RCC 7860 (cell line): ENCODE data around the gene PIK3R6.
A peak's percentile ranks its signal among the peaks of the same experiment; 100 is the strongest.

ENCODE experiments used
- DNase-seq: peaks from one replicate; pipeline ENCODE4 v3.0.0-alpha.2; 2015; ENCODE audit warnings: low spot score
- FAIRE-seq: peaks from 2 replicates; lab custom pipeline; 2012; peaks lifted over from hg19 to GRCh38; lab: Jason Lieb, UNC

Gene PIK3R6

DNA sequence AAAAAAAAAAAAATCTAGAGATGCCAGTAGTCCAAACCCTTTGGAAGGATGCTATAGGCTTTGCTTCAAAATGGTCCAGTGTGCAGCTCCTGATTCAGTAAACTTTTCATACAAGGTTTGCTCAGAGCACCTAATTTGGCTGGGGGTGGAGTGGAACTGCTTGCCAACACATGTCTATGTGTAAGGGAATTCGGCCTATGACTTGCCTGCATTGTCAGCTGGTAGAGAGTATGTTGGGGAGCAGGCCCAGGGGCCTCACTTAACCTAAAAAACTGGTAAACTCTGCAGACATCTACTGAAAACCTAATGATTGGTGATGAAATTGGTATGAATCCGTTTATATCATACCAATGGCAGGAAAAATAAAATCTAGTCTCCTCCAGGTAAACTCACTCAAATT lies 66.8 kb downstream of the PIK3R6 start:
- FAIRE-seq (no peak), DNase-seq (no peak)

DNA sequence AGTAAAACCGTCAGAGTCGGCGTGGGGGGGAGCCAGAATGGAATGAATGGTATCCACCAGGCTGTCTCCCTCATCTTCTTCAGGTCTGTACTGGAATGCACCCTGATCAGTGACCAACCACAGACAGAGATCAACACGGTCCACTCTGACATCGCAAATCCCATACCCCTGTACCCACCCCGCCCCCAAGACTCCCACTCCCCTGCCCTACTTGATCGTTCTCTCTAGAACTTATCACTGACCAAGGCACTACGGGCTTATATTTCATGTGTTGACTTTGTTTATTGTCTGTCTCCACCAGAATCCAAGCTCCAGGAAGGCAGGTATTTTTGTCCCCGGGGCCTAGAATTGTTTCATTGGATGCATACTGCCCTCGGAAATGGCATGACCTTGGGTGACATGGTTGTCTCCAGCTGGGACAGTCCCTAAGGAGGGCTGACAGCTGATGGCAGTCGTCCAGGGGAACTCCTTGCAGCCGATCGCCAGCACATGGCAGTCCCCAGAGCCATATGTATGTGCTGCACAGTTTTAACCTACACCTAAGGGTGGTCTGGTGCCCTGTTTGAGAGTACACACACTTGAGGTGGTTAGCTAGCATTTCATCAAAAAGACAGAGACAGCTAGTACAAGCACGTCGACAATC lies 67.8 kb downstream of the PIK3R6 start:
- FAIRE-seq, result no peak
- DNase-seq, result no peak

DNA sequence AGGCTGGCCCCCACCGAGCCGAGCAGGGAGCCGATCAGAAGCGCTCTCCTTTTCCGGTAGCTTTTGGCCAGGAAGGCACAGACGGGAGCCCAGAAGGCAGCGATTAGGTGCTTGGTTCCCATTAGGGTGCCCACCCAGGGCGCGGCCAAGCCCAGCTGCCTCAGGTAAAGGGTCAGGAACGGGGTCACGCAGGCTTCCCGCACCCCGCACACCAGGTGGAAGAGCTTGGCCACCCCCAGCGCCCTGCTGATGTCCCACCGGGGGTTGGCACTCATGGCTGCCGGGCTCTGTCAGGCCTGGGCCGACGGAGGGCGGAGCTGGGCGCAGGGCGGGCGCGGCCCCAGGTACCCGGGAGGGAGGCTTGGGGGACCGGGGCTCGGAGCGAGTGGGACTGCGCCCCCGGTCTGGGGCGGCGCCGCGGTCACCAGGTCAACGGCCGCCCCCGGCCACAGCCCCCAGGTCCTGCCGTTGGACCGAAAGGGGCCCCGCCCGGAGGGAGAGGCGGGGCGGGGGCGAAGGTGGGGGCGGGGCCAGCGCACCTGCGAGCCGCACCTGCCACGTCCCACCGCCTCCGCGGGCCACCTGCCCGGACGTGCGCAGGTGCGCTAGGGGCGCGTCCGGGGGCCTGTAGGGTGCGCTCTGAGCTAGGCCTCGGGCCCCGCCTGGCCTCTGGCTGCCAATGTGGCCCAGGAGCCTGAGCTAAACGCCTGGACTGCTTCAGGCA lies 68.5 kb downstream of the PIK3R6 start, which contains the start of gene MFSD6L:
TSS of gene MFSD6L (minus strand) at position 520 of the 724 bp plus-strand sequence. CDS start at position 275, 245 bp downstream.
- FAIRE-seq, result no peak
- DNase-seq, result no peak

DNA sequence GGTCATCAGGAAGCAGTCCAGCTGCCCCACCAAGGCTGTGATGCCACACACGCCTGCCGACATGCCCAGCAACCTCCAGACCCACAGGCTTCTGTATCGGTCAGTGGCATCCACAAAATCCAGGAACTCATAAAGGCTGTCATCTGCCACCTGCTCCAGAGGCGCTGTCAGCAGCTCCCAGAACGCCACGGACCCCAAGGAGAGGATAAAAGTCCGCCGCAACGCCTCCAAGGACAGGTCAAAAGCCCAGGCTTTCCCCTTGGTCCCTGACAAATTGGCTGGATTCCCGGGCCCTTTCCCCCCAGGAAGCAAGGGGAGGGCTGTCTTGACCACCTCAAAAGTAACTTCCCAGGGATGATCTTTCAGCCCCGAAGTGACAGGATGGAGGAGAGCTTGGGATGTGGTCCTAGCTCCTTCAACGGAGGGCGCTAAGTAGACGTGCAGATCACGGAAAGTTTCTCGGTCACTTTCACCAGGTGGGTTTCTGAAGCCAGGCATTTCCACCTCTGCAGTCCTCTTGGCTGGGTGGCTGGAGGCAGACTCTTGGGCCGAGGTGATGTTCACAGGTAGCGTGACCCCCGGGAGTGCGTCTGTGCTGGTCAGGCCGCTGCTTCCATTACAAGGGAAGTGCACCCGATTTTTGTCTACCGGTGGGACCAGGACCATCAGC lies 69.2 kb downstream of the PIK3R6 start:
- FAIRE-seq, result no peak
- DNase-seq, result no peak

DNA sequence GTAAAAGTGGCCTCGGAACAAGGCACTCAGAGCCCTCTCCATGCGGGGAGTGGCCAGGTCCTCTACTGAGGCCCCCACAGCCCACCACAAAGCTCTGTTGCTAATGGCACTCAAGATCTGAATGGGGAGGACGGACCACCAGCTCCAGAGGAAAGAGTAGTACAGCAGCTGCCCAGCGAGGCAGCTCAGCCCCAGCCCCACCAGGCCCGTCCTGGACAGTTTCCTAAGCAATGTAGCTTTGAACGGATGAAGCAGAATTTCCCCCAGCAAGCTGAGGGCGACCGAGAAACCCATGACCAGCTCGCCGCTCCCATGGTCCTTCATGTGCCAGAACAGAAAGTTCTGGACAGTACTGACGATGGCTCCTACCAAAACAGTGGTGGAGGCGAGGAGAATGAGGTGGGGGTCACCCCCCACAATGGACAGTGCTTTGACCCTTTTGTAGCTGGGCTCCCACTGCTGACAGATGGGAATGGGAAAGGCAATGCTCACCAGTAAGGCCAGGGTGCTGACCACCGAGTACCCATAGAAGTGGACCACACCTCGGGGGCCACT lies 69.8 kb downstream of the PIK3R6 start:
- FAIRE-seq (no peak), DNase-seq (no peak)

- no peak for DNase-seq
These were observed 72.8 kb downstream of the PIK3R6 start for GRCh38 chr17:8794636-8795035.

GRCh38 chr17:8793649-8794048 lies 73.8 kb downstream of the PIK3R6 start:
- DNase-seq (no peak), FAIRE-seq (no peak)

More at GRCh38 chr17:8794636-8795035, 72.8 kb downstream of the PIK3R6 start:
- FAIRE-seq, result no peak

GRCh38 chr17:8792646-8793045 lies 74.8 kb downstream of the PIK3R6 start:
- no peak for FAIRE-seq
- DNase-seq, result no peak

GRCh38 chr17:8791910-8792270 lies 75.6 kb downstream of the PIK3R6 start:
- peak; percentile 31 for DNase-seq
- FAIRE-seq, result no peak

DNA sequence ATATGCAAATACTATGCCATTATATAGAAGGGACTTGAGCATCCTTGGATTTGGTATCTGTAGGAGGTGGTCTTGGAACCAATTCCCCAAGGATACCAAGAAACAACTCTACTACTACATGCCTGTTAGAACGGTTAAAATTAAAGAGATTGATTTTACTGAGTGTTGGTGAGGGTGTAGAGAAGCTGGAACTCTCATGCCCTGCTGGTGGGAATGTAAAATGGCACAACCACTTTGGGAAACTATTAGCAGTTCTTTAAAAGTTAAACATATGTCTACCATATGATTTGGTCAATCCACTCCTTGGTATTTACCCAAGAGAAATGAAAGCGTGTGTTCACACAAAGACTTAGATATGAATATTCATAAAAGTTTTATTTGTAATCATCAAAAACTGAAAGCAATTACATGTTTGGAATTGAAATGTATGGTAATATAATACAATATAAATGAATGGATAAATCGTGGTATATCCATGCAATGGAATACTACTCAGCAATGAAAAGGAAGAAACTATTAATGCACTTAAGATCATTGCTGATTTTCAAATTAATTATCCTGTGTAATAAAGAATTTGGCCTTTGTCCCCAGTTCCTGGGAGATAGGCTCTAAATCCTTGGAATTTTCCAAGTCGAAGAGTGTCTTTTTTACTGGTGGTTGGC lies 76.1 kb downstream of the PIK3R6 start:
- DNase-seq (no peak), FAIRE-seq (no peak)

DNA sequence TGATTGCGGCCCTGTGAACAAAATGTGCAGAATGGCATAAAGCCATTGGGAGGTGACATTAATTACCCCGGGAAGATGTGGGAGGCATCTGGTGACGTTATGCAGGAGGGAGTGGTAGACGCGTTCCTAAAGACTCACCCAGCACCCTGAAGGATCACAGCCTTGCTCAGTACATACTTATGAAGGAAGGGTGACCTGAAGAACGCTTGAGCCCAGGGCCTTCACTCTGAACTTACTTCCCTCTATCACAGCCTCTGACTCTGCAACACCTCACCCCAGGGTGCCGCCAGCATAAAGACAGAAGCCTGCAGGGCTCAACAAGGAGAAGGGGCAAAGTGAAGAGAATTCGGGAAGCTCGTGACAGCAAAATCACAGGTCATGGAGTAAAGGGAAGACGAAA lies 77.7 kb downstream of the PIK3R6 start:
- FAIRE-seq, result no peak
- DNase-seq, result no peak

DNA sequence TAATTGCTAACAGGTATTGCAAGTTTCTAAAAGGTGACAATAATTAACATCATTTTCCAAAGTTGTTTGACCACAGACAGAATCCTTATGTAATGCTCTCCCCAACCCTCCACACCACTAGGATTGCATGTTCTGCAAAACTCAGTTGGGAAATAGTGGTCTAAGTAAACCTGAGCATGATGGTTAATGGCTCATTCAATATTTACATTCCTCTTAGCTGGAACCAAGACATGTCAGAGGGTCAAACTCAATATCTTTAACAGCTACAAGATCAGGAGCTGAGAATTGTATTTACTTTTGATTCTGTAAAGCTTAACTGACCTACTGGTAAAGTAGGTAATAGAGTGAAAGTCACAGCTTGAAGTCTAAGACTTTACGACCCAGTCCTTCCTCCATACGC lies 78.5 kb downstream of the PIK3R6 start:
- FAIRE-seq, result no peak

DNA sequence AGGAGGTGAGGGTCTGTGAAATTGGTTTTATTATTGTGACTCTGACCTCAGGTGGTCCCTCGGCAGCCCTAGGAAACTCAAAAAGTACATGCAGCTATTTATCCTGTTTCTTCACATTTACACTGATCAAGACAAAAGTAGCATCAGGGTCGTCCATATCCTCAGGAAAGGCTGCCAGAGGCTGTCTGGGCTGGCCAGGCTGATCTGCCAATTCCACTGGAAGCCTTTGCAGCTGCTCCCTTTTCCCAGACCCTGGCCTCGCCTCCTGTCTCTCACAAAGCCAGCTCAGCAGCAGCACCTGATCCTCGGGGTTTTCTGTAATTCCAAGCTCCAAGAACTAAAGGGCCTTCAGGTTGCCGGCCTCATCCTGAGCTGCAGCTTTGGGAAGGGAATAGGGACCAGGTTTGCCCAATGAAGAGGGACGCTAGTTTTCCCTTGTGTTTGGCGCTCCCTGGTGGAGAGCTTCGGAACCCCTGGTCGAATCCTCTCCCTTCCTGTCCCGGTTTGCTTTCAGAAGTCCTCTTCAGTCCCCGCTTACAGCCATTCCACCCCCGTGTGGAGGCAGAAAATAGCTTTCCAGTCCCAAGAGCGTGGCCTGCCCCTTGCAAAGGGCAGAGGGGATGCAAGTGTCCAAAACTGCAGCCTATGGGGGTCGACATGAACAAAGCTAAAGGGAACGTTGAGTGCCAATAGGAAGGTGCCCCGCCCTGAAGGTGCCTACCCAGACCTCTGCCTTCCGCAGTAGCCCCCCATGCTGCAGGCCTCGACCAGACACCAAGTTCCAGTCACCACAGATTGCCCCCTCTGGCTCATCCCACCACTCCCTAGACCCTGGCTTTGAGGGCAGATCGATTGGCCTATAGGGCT lies 81.7 kb downstream of the PIK3R6 start:
- no peak for FAIRE-seq
- DNase-seq, result no peak

More for the DNA sequence above, 78.5 kb downstream of the PIK3R6 start:
- no peak for DNase-seq

GRCh38 chr17:8782176-8782575 lies 85.3 kb downstream of the PIK3R6 start:
- no peak for FAIRE-seq

DNA sequence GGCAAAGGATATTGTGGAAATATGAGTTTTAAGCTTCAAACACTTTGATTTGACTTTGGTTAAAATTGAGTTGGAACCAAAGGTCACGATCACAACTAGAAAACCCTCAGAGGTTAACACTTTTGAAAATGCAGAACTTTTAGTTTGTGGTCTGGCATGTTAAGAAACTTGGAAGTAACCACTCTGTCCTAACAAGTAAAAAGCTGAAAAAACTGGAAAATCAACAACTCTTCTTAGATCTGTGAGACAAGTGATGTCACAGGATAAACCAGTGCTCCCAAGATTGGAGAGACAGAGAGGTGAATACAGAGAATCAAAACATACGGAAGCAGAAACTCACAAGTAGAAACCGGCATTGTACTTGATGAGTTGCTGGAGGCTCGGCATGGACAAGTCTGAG lies 85.7 kb downstream of the PIK3R6 start:
- DNase-seq (no peak), FAIRE-seq (no peak)

More at GRCh38 chr17:8782176-8782575, 85.3 kb downstream of the PIK3R6 start:
- DNase-seq, result no peak

DNA sequence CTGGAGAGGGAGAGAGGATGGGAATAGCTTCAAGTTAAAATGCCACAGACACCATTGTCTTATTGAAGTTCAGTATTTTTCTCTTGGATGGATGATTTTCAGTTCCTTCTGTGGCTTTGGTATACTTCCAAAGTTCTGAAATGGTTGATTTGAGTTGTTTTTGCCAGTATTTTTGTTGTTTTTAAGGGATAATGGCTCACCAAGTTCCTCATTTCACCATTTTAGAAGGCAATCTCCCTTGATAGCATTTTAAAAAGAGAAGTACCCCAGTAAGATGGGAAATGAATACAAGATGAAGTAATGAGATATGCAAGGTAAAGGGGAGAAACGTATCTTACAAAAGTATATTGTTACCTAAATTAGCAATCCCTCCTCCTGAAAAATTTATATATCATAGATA lies 90.6 kb downstream of the PIK3R6 start:
- FAIRE-seq (no peak), DNase-seq (no peak)

DNA sequence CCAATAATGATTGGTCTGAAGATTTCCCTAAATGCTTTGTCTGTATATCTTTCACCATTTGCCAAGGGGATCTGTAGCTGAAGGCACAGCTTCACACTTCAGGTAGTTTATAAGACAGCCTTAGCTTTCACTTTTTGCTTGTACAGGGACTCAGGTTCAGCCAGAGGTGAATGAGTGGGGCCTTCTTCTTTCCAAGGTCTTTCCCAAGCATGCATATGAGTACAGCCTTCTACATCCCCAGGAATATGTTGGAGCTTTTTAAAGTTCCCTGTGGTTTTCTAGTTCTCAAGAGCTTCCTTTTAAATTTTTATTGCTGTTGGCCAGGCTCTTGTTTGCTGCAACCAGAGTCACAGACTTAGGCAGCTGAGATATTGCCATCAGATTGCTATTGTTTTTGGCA lies 91.2 kb downstream of the PIK3R6 start:
- no peak for DNase-seq
- no peak for FAIRE-seq

GRCh38 chr17:8766731-8767130 lies 100.7 kb downstream of the PIK3R6 start:
- FAIRE-seq (no peak), DNase-seq (no peak)

DNA sequence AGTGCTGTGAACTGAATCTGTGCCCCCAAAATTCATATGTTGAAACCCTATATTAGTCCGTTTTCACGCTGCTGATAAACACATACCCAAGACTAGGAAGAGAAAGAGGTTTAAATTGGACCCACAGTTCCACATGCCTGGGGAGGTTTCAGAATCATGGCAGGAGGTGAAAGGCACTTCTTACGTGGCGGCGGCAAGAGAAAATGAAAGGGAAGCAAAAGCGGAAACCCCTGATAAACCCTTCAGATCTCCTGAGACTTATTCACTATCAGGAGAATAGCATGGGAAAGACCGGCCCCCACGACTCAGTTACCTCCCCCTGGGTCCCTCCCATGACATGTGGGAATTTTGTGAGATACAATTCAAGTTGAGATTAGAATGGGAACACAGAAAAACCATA lies 105.5 kb downstream of the PIK3R6 start:
- DNase-seq, result no peak
- FAIRE-seq, result no peak

DNA sequence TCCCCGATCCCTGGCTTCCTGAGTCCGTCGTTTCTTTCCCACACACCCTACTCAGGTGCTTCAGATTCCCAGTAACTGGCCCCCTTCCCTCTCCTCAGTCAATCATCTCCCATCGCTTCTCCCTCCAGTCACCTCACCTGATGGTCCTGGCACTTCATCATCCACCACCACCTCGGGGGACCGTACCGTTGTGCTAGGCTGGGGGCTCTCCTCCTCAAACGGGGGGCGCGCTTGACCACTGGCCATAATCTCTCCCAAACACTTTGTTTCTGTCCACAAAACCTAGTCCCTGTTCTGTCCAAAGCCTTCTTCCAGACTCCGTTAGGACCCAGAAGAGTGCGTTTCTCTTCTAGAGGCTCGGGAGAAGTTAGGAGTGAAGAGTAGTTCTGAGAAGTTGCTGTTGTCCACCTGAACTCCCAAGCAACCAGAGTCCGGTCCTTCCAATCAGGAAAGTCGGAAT lies 109.3 kb downstream of the PIK3R6 start, which contains the start of gene SPDYE4:
TSS of gene SPDYE4 (minus strand) at position 410 of the 460 bp plus-strand sequence. CDS start at position 246, 164 bp downstream.
- no peak for DNase-seq
- FAIRE-seq, result no peak
